Gastroesophageal sphincter (tissue), 3 donors: Measurements from ENCODE around the gene QPRT.

ENCODE experiments used
- CTCF ChIP-seq, 4 experiments: fragments of 200-600 bp in 2 of 4; fragments of 450-650 bp in 2 of 4; sonication (generic) in 1 of 4; IDR thresholded peaks; one replicate each; pipeline ENCODE4 v1.5.1; 2017 to 2019; ENCODE audit warnings: antibody characterized with exemption in 4 of 4, mild to moderate bottlenecking in 2 of 4, moderate library complexity in 2 of 4
- POLR2A ChIP-seq, 2 donors: fragments of 450-650 bp; IDR thresholded peaks; one replicate each; pipeline ENCODE4 v1.6.1; 2017; ENCODE audit warnings: antibody characterized with exemption in 2 of 2, mild to moderate bottlenecking in 2 of 2, moderate library complexity in 1 of 2

- TF ChIP-seq CTCF (IDR thresholded peaks at IDR 0.05) (no peak), POLR2A (IDR thresholded peaks at IDR 0.05) (no peak)
These were observed 8.8 kb downstream of the QPRT start for GRCh38 chr16:29687755-29688154.
